ENCODE data around the gene TOP2B.

The TOP2B gene

DNA sequence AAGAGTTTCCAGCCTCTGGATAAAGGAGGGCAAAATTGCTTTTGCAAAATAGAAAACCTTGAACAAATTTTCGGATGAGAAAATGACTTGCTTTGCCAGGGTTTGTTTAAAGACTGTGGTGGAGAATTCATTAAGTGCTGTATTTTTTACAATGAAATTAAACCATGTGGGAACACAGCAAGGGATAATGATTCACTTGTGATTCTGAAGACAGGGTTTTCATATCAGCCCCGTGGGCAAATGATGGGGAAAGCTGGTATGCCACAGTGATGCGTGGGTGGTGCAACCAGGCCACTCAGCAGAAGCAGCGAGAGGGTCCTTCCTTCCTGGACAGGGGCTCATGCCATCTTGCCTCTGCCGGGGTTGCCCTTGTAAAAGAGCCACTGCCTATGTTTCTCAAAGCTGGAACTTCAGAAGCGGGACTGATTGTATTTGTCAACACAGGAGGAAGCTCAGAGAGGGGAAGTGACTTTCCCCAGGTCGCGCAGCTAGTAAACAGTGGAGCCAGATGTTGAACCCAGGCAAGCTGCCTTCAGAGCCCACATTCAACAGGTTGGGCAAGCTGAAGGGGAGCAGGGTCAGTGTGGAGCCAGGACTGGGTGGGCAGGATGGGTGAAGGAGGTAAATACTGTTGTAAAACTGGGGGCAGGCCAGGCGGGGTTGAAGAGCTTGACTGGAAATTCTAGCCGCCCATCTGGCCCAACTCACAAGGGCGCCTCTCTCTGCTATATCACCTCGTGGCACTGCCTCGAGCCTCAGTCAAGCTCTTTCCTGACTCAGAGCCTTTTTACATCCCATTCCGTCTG is 79.1 kb downstream of the TOP2B start:
- TF ChIP-seq, protein P1, sequence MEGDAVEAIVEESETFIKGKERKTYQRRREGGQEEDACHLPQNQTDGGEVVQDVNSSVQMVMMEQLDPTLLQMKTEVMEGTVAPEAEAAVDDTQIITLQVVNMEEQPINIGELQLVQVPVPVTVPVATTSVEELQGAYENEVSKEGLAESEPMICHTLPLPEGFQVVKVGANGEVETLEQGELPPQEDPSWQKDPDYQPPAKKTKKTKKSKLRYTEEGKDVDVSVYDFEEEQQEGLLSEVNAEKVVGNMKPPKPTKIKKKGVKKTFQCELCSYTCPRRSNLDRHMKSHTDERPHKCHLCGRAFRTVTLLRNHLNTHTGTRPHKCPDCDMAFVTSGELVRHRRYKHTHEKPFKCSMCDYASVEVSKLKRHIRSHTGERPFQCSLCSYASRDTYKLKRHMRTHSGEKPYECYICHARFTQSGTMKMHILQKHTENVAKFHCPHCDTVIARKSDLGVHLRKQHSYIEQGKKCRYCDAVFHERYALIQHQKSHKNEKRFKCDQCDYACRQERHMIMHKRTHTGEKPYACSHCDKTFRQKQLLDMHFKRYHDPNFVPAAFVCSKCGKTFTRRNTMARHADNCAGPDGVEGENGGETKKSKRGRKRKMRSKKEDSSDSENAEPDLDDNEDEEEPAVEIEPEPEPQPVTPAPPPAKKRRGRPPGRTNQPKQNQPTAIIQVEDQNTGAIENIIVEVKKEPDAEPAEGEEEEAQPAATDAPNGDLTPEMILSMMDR (IDR thresholded peaks at IDR 0.05; ENCODE audit: insufficient read depth, low read depth, low read length, missing control alignments): no peak
- DNase-seq (ENCODE audit: low read depth): peak; percentile 45
- no peak overlapping the region for H3K4me3 ChIP-seq (ENCODE audit: low read length)

DNA sequence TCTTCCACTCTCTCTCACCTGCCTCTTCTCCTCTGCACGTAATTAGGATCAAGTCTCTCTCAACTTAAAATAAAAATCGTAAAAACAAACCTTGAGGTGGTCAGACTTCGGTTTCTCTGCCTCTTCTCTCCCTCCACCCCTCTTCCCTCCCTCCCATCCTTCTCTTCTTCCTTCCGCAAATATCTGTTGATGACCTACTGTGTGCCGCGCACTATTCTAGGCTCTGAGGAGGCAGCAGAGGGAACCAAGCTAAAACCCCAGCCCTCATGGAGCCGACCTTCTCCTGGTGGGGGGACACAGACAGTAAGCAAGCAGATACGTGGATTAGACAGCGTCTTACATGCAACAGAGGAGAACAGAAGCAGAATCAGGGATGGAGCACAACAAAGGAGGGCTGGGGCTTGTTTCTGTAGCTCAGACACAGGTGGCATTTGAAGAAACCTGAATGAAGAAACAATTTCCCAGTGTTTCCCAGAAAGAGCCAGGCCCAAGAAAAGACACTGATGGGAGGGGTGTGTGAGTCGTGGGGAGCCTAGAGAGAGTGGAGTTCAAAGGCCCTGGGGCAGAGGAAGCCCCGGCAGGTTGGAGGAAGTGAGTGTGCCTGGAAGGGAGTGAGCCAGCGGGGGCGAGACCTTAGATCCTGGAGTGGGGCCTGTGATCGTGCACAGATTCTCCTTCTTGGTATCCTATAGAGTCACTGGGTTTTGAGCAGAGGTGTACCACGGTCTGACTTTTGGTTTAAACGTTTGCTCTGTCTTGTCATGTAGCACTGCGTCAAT is 80.5 kb downstream of the TOP2B start:
- no peak overlapping the region for H3K4me3 ChIP-seq (ENCODE audit: low read length)
- no peak for DNase-seq (ENCODE audit: low read depth)
- TF ChIP-seq, protein P1 (IDR thresholded peaks at IDR 0.05; ENCODE audit: insufficient read depth, low read depth, low read length, missing control alignments): no peak

DNA sequence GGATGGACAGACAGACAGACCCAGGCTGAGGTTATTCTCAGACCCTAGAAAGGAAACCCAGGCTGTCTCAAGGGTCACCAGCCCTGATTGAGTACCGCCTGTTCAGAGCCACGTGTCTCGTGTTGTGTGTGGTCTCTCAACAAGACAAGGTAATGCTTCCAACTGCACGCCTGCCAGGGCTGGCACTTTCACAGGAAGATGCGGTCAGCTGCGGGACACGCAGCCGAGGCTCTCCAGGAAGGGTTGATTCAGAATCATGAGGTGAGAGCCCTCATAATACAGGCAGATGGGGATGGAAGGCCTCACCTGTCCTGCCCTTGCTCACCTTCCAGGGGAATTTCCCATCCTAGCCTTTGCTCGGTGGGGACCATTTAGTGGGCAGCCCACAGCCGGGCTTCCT is 81.4 kb downstream of the TOP2B start:
- TF ChIP-seq, protein P1 (IDR thresholded peaks at IDR 0.05; ENCODE audit: insufficient read depth, low read depth, low read length, missing control alignments): no peak
- H3K4me3 ChIP-seq (ENCODE audit: low read length): no peak overlapping the region
- DNase-seq (ENCODE audit: low read depth): no peak

DNA sequence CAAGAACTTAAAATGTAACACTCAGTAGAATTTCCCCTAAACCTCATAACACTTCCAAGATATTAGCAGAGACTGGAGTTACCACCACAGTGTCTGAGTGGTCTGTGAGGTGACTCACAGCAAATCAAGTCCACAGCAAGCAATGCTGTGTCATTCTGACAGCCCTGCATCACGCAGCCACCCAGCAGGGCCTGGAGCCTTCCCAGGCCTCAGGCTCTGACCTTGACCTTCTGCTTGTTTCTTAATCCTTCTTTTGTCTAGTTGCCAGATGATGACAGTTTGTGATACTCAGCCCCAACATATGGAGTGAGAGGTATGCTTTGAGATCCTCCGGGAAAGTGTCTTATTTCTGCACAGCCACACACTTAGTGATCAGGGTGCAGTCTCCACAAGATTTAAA is 82.5 kb downstream of the TOP2B start:
- TF ChIP-seq, protein P1 (IDR thresholded peaks at IDR 0.05; ENCODE audit: insufficient read depth, low read depth, low read length, missing control alignments): no peak
- peak; percentile 65 for DNase-seq (ENCODE audit: low read depth)
- H3K4me3 ChIP-seq (ENCODE audit: low read length): no peak overlapping the region

DNA sequence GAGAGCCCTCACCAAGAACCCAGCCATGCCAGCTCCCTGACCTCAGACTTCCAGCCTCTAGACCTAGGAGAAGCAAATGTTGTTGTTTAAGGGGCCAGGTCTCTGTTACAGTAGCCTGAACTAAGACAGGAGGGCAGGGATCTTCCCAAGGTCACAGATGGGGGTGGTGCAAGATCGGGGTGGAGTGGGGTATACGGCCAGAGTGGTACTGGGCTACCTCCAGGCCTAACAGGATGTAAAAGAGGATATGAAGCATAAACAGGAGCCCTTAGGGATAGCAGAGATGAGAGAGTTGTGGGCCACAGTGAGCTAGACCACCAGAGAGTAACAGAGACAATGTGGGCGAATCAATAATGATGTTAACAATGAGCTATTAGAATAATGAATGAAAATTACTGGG is 82.9 kb downstream of the TOP2B start:
- TF ChIP-seq, protein P1 (IDR thresholded peaks at IDR 0.05; ENCODE audit: insufficient read depth, low read depth, low read length, missing control alignments): no peak

DNA sequence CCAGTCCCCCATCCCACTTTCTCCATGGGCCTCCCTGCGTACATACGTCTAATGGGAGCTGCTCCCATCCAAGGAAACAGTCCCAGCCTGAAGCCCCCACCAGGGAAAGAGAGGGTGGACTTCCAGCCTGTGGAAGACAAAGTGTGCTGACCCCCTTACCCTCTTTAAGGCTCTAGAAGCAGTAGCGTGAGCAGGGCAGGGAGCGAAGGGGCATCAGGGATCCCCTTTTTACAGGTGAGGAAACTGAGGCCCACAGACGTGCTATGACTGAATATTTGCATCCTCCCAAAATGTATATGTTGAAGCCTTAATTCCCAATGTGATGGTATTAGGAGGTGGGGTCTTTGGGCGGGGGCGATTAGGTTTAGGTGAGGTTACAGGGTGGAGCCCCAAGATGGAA is 83.4 kb downstream of the TOP2B start:
- H3K4me3 ChIP-seq (ENCODE audit: low read length): no peak overlapping the region
- DNase-seq (ENCODE audit: low read depth): no peak
- TF ChIP-seq, protein P1 (IDR thresholded peaks at IDR 0.05; ENCODE audit: insufficient read depth, low read depth, low read length, missing control alignments): no peak

More for the DNA sequence above, 82.9 kb downstream of the TOP2B start:
- no peak overlapping the region for H3K4me3 ChIP-seq (ENCODE audit: low read length)
- no peak for DNase-seq (ENCODE audit: low read depth)

All from epithelial cell of esophagus (primary cell).